ENCODE results near the gene CPPED1. TPM values are rescaled to one million over a fixed set of nuclear protein-coding genes. Genes with fewer than 3 reads are reported as not detected.

The CPPED1 gene
- total RNA-seq, 1 experiment from 2014 or later: 34.9 TPM

DNA sequence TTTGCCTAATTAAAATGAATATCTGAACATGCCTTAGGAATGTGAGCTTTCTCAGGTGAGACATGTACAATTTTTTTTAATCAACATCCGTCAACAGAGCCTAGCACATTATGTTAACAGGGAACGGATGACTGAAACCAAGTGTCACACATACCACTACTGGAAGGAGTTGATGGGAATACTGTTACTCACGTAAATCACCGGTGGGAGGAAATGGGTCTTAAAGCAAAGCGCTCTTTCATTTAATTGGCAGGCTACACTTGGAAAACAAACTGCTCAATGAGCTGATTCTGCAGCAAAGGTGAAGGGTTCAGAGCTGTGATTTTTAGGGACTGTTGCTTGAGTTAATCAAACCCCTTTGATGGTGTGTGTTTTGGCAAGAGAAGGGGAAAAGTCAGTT is 4.8 kb downstream of the CPPED1 start:
- BruUV-seq (replicated peaks): no TSS peak
- Mint-ChIP-seq H3K4me3 (ENCODE audit: unreplicated experiment) (no peak overlapping the region), H3K27ac (ENCODE audit: unreplicated experiment) (no peak overlapping the region), H3K4me1 (ENCODE audit: low read depth, unreplicated experiment) (peaks cover 11% of the 10 kb centered on the region), H3K27me3 (ENCODE audit: insufficient read depth, unreplicated experiment) (no peaks in the 10 kb centered on the region), H3K36me3 (ENCODE audit: insufficient read depth, unreplicated experiment) (peaks cover 10% of the 10 kb centered on the region), H3K9me3 (ENCODE audit: unreplicated experiment) (no peaks in the 10 kb centered on the region)
- no peaks in the 10 kb centered on the region for H3K9me3 ChIP-seq
- ChIA-PET CTCF (no interaction called here), POLR2A (no interaction called here)
- intact Hi-C loops (cut with micrococcal nuclease; ENCODE audit: unreplicated experiment): no loop called here
- H3K27me3 ChIP-seq (replicated peaks; ENCODE audit: control insufficient read depth, insufficient read depth, low read length): no peaks in the 10 kb centered on the region
- H3K36me3 ChIP-seq (ENCODE audit: control insufficient read depth, insufficient read depth, low read length): no peaks in the 10 kb centered on the region
- DNase-seq: no peak
- TF ChIP-seq, protein P1, sequence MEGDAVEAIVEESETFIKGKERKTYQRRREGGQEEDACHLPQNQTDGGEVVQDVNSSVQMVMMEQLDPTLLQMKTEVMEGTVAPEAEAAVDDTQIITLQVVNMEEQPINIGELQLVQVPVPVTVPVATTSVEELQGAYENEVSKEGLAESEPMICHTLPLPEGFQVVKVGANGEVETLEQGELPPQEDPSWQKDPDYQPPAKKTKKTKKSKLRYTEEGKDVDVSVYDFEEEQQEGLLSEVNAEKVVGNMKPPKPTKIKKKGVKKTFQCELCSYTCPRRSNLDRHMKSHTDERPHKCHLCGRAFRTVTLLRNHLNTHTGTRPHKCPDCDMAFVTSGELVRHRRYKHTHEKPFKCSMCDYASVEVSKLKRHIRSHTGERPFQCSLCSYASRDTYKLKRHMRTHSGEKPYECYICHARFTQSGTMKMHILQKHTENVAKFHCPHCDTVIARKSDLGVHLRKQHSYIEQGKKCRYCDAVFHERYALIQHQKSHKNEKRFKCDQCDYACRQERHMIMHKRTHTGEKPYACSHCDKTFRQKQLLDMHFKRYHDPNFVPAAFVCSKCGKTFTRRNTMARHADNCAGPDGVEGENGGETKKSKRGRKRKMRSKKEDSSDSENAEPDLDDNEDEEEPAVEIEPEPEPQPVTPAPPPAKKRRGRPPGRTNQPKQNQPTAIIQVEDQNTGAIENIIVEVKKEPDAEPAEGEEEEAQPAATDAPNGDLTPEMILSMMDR (IDR thresholded peaks at IDR 0.05; ENCODE audit: insufficient read depth in 1 of 2, low read depth in 1 of 2, low read length in 1 of 2, severe bottlenecking in 1 of 2, unreplicated experiment in 1 of 2): no peak
- H3K4me3 ChIP-seq (ENCODE audit: low read depth, low read length): no peak overlapping the region
- H3K4me1 ChIP-seq: peaks cover 28% of the 10 kb centered on the region

GRCh38 chr16:12798171-12798570 is 5.5 kb downstream of the CPPED1 start:
- no peaks in the 10 kb centered on the region for H3K9me3 ChIP-seq
- peaks cover 28% of the 10 kb centered on the region for H3K4me1 ChIP-seq
- no peaks in the 10 kb centered on the region for H3K36me3 ChIP-seq (ENCODE audit: control insufficient read depth, insufficient read depth, low read length)
- ChIA-PET POLR2A (no interaction called here), CTCF (no interaction called here)
- intact Hi-C loops (cut with micrococcal nuclease; ENCODE audit: unreplicated experiment): no loop called here
- TF ChIP-seq, protein P1 (IDR thresholded peaks at IDR 0.05; ENCODE audit: insufficient read depth in 1 of 2, low read depth in 1 of 2, low read length in 1 of 2, severe bottlenecking in 1 of 2, unreplicated experiment in 1 of 2): no peak
- no peak for DNase-seq
- H3K27ac Mint-ChIP-seq (ENCODE audit: unreplicated experiment): no peak overlapping the region
- peaks cover under 1% of the 10 kb centered on the region for H3K9me3 Mint-ChIP-seq (ENCODE audit: unreplicated experiment)
- no peaks in the 10 kb centered on the region for H3K27me3 Mint-ChIP-seq (ENCODE audit: insufficient read depth, unreplicated experiment)
- peaks cover 7% of the 10 kb centered on the region for H3K36me3 Mint-ChIP-seq (ENCODE audit: insufficient read depth, unreplicated experiment)
- no peaks in the 10 kb centered on the region for H3K27me3 ChIP-seq (replicated peaks; ENCODE audit: control insufficient read depth, insufficient read depth, low read length)
- peaks cover 11% of the 10 kb centered on the region for H3K4me1 Mint-ChIP-seq (ENCODE audit: low read depth, unreplicated experiment)
- BruUV-seq (replicated peaks): no TSS peak
- H3K4me3 ChIP-seq (ENCODE audit: low read depth, low read length): no peak overlapping the region
- no peak overlapping the region for H3K4me3 Mint-ChIP-seq (ENCODE audit: unreplicated experiment)

- TF ChIP-seq, protein P1 (IDR thresholded peaks at IDR 0.05; ENCODE audit: insufficient read depth in 1 of 2, low read depth in 1 of 2, low read length in 1 of 2, severe bottlenecking in 1 of 2, unreplicated experiment in 1 of 2): no peak
- H3K4me1 Mint-ChIP-seq (ENCODE audit: low read depth, unreplicated experiment): peaks cover 9% of the 10 kb centered on the region
- H3K36me3 Mint-ChIP-seq (ENCODE audit: insufficient read depth, unreplicated experiment): peaks cover 5% of the 10 kb centered on the region
- Histone ChIP-seq H3K27me3 (replicated peaks; ENCODE audit: control insufficient read depth, insufficient read depth, low read length) (no peaks in the 10 kb centered on the region), H3K4me3 (ENCODE audit: low read depth, low read length) (no peak overlapping the region), H3K4me1 (peaks cover 18% of the 10 kb centered on the region), H3K36me3 (ENCODE audit: control insufficient read depth, insufficient read depth, low read length) (no peaks in the 10 kb centered on the region), H3K9me3 (no peaks in the 10 kb centered on the region)
- CTCF ChIA-PET: no interaction called here
- intact Hi-C loops (cut with micrococcal nuclease; ENCODE audit: unreplicated experiment): no loop called here
- no TSS peak for BruUV-seq (replicated peaks)
- H3K9me3 Mint-ChIP-seq (ENCODE audit: unreplicated experiment): peaks cover 10% of the 10 kb centered on the region
- H3K27ac Mint-ChIP-seq (ENCODE audit: unreplicated experiment): no peak overlapping the region
- no peak for DNase-seq
- POLR2A ChIA-PET: no interaction called here
- no peaks in the 10 kb centered on the region for H3K27me3 Mint-ChIP-seq (ENCODE audit: insufficient read depth, unreplicated experiment)
- H3K4me3 Mint-ChIP-seq (ENCODE audit: unreplicated experiment): no peak overlapping the region
Observed at GRCh38 chr16:12796498-12796897, 7.2 kb downstream of the CPPED1 start.
